H1 (cell line): ENCODE results near the gene MKRN2OS. TPM values are rescaled to one million over a fixed set of nuclear protein-coding genes. Genes with fewer than 3 reads are reported as not detected.

Experiments used
- CHD7 ChIP-seq: fragments of 300-600 bp; sonication (generic); IDR thresholded peaks from 2 replicates; pipeline ENCODE4 v1.7.1; 2012; ENCODE audit warnings: low read length, moderate library complexity, mild to moderate bottlenecking, inconsistent platforms; ENCODE audit not compliant: insufficient replicate concordance
- polyA plus RNA-seq, 7 experiments: library from polyadenylated mRNA; depleted of rRNA in 3 of 7; stranded (reverse) in 5 of 7; unstranded in 2 of 7; fragments of >200 nt in 5 of 7; fragments of 200-250 nt in 2 of 7; gene quantifications; 1 replicate in 5 of 7; 2 replicates in 1 of 7; 4 replicates in 1 of 7; pipeline versions ENCODE4 v1.2.1 to v1.2.3, GENCODE V29; 2011 to 2013; ENCODE audit warnings: missing spikeins in 2 of 7, mixed read lengths in 2 of 7
- total RNA-seq: library from RNA; stranded (reverse); fragmentation: NEBNext Ultra II Directional; extraction: Animal tissue kit (Norgen Biotek cat#: 25700); gene quantifications from 2 replicates; pipeline ENCODE4 v1.2.1, GENCODE V29; 2021

The MKRN2OS gene
- total and polyA plus RNA-seq, 2 of the 8 experiments (the other 6 are each of a cell fraction or from before 2014, with no cell fraction given): 0.15 to 0.41 TPM

GRCh38 chr3:12507591-12508281, 37.6 kb downstream of the MKRN2OS start (continued):
- no peak for TF ChIP-seq CHD7
